ENCODE data around the gene IQGAP3. TPM values are rescaled to one million over a fixed set of nuclear protein-coding genes. Genes with fewer than 3 reads are reported as not detected.

The IQGAP3 gene
- total and polyA plus RNA-seq, 2 donors (not counting 1 experiment from before 2014, with no cell fraction given): 0.07 to 0.12 TPM

DNA sequence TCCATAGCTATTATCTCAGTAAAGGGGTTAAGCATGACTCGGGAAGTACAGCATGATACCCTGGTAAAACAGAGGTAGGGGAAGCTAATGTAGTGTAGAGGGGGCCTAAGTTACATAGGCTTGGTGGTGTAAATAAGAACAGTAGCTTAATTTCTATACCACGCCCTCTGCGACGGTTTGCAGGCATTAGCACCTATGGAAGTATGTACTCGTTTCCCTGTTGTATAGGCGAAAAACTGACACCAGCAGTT lies 18.7 kb upstream of the IQGAP3 start:
- Histone ChIP-seq H4K20me1 (ENCODE audit: control insufficient read depth, insufficient read depth, low read length, poor library complexity, severe bottlenecking) (peaks cover 8% of the 10 kb centered on the region), H3K4me3 (ENCODE audit: control extremely low read depth in 1 of 5, extremely low read depth in 1 of 5, insufficient read depth in 1 of 5, low read depth in 2 of 5, low read length in 4 of 5) (peak overlapping the region; percentile 54 to 77 (median 69)), H3K36me3 (replicated peaks in 1 of 2; ENCODE audit: control extremely low read depth in 1 of 2, control insufficient read depth in 1 of 2, extremely low read depth in 1 of 2, insufficient read depth in 2 of 2, low read length in 1 of 2) (peaks cover 0 to 26% of the 10 kb centered on the region in 2 experiments), H3K4me1 (ENCODE audit: control insufficient read depth in 2 of 2, insufficient read depth in 2 of 2, low read length in 2 of 2) (peaks cover 18 to 22% of the 10 kb centered on the region in 2 donors), H2AFZ (ENCODE audit: insufficient read depth, low read depth, low read length, poor library complexity, severe bottlenecking) (peak overlapping the region; percentile 94), H3K27me3 (replicated peaks in 1 of 4; ENCODE audit: control extremely low read depth in 1 of 4, control insufficient read depth in 3 of 4, insufficient read depth in 4 of 4, low read length in 3 of 4) (no peaks in the 10 kb centered on the region), H3K9ac (ENCODE audit: low read length) (peak overlapping the region; percentile 81), H3K4me2 (replicated peaks; ENCODE audit: low read depth, low read length, poor library complexity, severe bottlenecking) (peak overlapping the region; percentile 98), H3K27ac (ENCODE audit: low read length in 2 of 2) (peak overlapping the region; percentile 80 to 88), H3K79me2 (ENCODE audit: control insufficient read depth, insufficient read depth, low read length) (peaks cover 10% of the 10 kb centered on the region), H3K9me3 (ENCODE audit: control extremely low read depth in 1 of 3, control insufficient read depth in 2 of 3, insufficient read depth in 1 of 3, low read length in 2 of 3) (no peaks in the 10 kb centered on the region)
- Mint-ChIP-seq H3K27ac (peak overlapping the region; percentile 96), H3K4me1 (peaks cover 25% of the 10 kb centered on the region), H3K27me3 (no peaks in the 10 kb centered on the region), H3K9me3 (ENCODE audit: insufficient read depth) (no peaks in the 10 kb centered on the region), H3K4me3 (peak overlapping the region; percentile 93)
- no peak for ATAC-seq (ENCODE audit: low read depth)
- intact Hi-C loops (cut with micrococcal nuclease): loop anchor here (1.0 kb wide), 2 partner anchors 9 to 10 kb away; partner anchors contain the start of gene GPATCH4
- CTCF ChIA-PET: interaction anchor here (0.8 to 10.9 kb wide), 14 partner anchors 8 to 206 kb away, joined by 3 to 80 read pairs (median 6); partner anchors contain the start of genes GPATCH4, HAPLN2 and MEF2D
- DNase-seq: no peak
- POLR2A ChIA-PET: interaction anchor here (1.0 to 2.1 kb wide), 7 partner anchors 17 to 134 kb away, joined by 3 to 12 read pairs (median 7); partner anchors contain the start of gene MEF2D
- 39% methylated on average over 5 of the region's 6 CpGs for WGBS (ENCODE audit: insufficient coverage)
- TF ChIP-seq, protein P1, sequence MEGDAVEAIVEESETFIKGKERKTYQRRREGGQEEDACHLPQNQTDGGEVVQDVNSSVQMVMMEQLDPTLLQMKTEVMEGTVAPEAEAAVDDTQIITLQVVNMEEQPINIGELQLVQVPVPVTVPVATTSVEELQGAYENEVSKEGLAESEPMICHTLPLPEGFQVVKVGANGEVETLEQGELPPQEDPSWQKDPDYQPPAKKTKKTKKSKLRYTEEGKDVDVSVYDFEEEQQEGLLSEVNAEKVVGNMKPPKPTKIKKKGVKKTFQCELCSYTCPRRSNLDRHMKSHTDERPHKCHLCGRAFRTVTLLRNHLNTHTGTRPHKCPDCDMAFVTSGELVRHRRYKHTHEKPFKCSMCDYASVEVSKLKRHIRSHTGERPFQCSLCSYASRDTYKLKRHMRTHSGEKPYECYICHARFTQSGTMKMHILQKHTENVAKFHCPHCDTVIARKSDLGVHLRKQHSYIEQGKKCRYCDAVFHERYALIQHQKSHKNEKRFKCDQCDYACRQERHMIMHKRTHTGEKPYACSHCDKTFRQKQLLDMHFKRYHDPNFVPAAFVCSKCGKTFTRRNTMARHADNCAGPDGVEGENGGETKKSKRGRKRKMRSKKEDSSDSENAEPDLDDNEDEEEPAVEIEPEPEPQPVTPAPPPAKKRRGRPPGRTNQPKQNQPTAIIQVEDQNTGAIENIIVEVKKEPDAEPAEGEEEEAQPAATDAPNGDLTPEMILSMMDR (IDR thresholded peaks at IDR 0.05): no peak
- no peak for TF ChIP-seq EZH2 (IDR thresholded peaks at IDR 0.05; ENCODE audit: borderline replicate concordance, insufficient read depth, low read depth, low read length, poor library complexity, severe bottlenecking)
